GM18517 (cell line): ENCODE data around the gene UBE2U.

Source experiments
- ATAC-seq: cut with Tn5 transposase; IDR thresholded peaks from one replicate; pipeline ENCODE4 v1.9.1; 2021; ENCODE audit warnings: mild to moderate bottlenecking, moderate library complexity; ENCODE audit not compliant: unreplicated experiment

The UBE2U gene

DNA sequence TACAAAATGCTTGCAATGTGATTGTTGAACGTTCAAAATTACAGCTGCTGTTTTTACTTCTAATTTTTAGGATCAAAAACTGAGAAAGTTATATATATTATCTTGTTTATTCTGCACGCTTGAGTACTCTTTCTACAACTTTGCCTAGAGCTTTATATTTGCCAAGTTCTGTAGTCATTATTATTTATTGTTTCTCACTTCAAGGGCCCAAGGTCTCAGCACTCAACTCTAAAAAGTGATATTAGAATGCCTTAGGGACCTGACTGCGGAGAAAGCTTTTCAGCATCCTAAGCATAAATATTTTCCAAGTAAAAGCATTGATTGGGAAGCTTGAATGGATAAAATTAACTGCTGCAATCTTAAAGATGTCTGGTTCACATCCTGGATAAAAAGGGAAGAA is 83.6 kb downstream of the UBE2U start:
- ATAC-seq: no peak

DNA sequence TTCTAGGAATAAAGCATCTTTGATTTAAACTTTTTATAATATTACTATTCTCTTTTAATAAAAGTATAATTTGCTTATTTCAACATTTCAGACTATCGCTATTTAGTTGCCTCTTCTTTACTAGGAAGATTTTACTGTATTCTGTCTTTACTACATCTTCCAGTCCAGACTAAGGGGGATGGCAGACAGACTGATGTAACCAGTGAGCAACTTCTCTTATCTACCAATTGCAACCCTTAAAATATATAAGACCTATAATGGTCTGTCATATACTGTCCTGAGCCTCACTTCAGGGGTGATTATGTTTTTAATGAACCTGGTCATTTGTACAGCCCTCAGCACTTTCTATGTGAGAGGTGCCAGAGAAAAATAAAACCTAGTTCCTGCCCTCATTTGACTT is 87.0 kb downstream of the UBE2U start:
- ATAC-seq: no peak

DNA sequence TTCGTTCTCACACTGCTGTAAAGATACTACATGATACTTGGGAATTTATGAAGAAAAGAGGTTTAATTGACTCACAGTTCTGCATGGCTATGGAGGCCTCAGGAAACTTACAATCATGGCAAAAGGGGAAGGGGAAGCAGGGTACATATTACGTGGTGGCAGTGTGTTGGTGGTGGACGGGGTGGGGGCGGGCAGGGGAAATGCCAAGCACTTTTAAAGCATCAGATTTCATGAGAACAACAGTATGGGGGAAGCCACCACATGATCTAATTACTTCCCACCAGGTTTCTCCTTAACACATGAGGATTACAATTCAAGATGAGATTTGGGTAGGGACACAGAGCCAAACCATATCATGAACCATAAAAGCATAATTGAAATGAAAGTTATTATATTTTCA is 88.5 kb downstream of the UBE2U start:
- no peak for ATAC-seq

DNA sequence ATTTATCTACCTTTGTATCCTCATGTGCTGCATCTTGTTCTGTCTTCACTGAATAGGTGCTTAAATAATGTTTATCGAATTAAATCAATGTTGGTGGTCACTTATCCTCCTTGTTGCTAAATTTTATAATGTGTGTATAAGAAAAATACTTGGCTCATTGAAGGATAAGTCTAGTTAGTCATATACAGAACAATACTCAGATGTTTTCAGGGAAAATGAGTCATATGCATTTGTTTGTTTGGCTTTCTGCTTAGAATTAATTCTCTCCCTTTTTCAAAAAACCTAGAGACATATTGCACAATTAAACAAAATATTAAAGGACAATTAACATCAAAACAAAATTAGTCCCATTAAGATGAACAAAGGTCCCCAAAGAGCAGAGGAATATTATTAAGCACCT is 89.0 kb downstream of the UBE2U start:
- ATAC-seq: no peak

DNA sequence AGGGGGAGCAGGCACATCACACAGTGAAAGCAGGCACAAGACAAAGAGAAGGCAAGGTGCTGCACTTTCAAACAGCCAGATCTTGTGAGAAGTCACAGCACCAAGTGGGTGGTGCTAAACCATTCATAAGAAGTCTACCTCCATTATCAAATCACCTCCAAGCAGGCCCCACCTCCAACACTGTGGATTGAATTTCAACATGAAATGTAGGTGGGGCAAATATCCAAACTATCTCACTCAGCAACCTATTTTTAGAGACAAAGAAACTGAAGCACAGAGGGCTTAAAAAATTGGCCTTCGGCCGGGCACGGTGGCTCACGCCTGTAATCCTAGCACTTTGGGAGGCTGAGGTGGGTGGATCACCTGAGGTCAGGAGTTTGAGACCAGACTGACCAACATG is 90.4 kb downstream of the UBE2U start:
- no peak for ATAC-seq

DNA sequence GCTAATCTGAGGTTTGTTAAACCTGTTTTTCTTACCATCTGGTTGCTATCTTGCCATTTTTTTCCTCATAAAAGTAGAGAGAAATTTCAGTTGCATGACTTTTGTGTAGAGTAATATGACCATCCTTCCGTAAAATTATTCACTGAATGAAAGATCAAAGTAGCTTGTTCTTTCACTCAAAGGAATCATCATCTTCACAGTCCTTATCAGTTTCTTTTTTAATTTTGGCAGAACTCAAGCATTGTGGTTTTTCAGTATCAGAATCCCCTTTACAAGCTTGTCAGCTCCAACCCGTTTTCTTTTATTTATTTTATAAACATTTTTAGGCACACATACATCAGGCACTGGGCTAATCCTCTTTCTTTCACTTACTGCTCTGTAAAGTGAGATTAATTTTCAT is 91.7 kb downstream of the UBE2U start:
- ATAC-seq: no peak

DNA sequence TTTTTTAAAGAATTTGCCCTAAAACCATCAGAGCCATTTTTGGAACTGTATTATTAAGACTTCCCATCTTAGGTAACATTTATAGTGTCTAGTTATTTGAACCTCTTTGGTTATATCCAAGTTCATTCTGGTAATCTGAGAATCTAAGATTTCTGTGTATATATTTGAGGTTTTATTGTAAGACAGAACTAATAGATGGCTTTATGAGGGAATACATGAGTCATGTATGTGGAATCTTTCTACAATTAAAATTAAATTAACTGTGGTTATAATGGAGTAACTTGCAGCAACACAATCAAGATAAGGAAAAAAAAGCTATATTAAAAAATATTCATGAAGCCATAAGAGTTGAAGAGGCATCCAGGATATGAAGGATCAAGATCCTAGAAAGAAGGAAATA is 92.1 kb downstream of the UBE2U start:
- ATAC-seq: no peak

DNA sequence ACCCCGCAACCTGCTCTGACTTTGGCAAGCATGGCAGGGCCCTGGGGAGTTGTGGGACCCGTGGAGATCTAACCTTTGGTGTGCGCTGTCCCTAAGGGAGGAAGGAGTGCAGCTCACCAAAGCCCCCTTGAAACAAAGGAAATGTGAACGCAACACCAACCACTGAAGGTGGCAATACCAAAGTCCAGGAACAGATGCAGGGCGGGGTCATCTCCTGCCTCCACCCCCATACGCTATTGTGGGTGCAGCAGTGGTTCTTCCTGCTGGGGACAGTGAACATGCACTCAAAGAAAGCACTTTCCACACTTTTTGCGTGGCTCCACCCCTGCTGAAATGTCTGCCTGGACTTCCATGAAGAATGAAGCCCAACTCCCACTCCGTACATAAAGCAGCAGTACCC is 93.0 kb downstream of the UBE2U start:
- no peak for ATAC-seq

DNA sequence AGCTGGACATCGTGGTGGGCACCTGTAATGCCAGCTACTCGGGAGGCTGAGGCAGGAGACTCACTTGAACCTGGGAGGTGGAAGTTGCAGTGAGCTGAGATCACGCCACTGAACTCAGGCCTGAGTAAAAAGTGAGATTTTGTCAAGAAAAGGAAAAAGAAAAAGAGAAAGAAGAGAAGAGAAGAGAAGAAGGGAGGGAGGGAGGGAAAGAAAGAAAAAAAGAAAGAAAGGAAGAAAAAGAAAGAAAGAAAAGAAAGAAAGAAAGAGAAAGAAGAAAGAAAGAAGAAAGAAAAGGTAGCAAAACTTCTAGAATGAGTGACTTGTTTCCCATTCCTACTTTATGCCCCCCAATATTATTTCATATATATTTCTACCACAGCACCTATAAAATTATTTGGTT is 98.8 kb downstream of the UBE2U start:
- no peak for ATAC-seq

DNA sequence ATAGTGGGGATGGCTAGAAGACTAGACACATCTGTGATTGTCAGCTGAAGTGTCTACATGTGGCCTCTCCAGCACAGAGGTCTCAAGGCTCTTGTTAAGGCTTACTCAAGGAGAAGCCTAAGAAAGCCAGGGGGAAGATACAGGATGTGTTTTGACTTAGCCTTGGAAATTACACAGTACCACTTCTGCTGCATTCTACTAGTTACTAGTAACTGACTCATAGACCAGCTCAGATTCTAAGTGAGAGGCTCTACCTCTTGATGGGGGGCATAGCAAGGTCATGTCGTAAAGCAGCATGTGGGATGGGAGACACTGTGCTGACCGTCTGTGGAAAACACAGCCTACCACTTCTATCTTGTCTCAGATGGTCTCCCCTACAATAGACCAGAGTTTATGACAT is 99.5 kb downstream of the UBE2U start:
- no peak for ATAC-seq

DNA sequence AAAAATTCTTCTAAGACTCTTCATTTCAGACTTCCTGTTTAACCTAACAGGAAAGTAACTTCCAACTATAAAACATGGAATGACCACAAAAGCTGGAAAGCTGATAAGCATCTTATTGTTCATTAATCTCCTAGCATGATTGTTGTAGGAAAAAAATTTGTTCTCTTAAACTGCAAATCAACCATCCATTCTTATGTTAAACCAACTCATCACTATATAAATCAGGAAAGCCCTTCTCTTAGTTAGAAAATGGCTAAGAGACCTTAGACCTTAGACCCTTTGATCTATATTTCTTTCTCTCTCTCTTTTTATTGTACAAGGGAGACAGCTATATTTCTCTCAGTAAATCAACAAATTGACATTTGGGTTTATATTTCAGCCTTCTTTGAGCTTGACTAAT is 101.4 kb downstream of the UBE2U start:
- ATAC-seq: no peak

DNA sequence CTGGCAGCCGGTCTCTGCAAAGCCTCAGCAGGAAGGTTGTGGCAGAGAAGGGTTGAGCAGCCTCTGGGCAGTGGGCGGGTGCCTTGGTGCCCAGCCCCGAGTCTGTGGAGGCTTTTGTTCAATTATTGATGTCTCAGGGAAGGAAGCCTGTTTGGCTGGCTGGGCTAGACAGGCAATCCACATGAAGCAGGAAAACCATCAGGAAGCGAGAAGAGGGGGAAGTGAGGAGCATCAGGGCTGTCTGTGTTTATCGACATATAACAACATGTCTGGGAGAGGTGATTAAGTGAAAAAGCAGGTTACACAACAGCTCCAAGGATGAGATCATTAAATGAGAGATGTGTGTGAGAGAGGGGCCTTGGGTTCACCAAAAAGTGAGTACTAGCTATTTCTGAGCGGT is 105.4 kb downstream of the UBE2U start:
- ATAC-seq: no peak

DNA sequence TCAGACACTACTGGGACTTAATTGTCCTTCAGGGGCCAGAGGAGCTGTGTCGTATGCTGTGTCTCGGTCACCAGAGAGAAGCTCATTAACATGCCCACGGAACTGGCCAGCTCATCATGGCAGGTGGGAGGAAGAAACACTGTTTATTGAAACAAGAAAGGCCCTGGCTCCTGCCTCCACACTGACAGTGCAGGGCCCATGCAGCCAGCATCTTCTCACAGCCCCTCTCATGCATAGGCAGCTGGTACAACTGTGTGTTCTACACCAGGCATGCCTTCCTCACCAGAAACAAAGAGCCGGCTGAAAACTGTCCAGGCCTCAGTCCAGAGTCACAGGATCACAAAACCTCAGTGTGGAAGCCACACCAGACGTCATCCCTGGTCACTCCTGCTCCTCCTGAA is 106.0 kb downstream of the UBE2U start:
- no peak for ATAC-seq

DNA sequence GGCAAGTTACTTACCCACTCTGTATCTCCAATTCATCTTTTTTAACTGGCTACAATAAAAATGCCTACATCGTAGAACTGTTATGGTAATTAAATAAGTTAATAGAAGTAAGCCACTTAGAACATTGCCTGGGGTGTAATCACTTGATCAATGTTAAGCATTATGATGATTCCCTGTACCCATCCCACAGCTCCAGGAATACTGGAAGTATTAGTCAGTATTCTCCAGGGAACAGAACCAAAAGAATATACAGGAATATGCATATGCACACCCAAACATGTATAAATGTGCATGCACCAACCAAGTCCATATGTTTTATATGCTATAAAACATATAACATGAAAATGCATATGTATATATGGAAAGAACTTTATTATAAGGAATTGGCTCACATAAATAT is 107.3 kb downstream of the UBE2U start:
- no peak for ATAC-seq

DNA sequence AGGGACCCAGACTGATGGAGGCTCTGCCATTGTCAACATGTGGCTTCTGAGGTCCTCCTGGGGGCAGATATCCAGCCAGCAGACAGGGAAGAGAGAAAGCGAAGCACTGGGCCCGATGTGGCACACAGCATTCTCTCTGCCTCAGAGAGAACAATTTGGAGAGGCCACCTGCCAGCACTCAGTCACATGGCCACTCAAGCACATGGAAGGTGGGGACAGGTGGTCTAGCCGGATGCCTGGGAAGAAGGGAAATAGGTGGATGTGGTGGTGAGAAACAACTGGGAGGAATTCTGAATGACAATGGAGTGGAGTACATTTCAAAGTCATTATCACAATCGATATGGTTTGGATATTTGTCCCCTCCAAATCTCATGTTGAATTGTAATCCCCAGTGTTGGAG is 109.0 kb downstream of the UBE2U start:
- no peak for ATAC-seq

DNA sequence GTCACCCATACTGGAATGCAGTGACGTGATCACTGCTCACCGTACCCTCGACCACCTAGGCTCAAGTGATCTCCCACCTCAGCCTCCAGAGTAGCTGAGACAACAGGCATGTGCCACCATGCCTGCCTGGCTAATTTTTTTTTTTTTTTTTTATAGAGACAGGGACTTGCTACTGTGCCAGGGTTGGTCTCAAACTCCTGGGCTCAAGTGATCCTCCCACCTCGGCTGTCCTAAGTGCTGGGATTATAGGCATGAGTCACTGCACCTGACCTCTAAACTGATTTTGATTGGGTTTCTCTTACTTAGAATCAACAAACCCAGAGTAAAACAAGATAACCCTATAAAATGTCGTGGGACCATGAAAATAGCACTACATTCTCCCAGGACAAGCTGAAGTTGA is 112.0 kb downstream of the UBE2U start:
- no peak for ATAC-seq
